Measurements from ENCODE around the gene CLPX. TPM values are rescaled to one million over a fixed set of nuclear protein-coding genes. Genes with fewer than 3 reads are reported as not detected.

CLPX gene
- total and polyA plus RNA-seq, 9 of the 15 experiments (the other 6 are each of a cell fraction or from before 2014, with no cell fraction given): 11.2 to 83.3 (median 51.3) TPM

- TF ChIP-seq NFE2 (IDR thresholded peaks at IDR 0.05; ENCODE audit: low read depth): no peak
- TF ChIP-seq EWSR1 (IDR thresholded peaks at IDR 0.05; ENCODE audit: borderline replicate concordance, low read depth, partially characterized antibody): no peak
- TF ChIP-seq ZMIZ1 (IDR thresholded peaks at IDR 0.05; ENCODE audit: low read depth in 2 of 2, low read length in 2 of 2): no peak
- TF ChIP-seq ERF (CRISPR knock-in tag; IDR thresholded peaks at IDR 0.05): no peak
- TF ChIP-seq NFIX (CRISPR knock-in tag; IDR thresholded peaks at IDR 0.05; ENCODE audit: low read depth): no peak
- TF ChIP-seq GATAD2B (IDR thresholded peaks at IDR 0.05; ENCODE audit: borderline replicate concordance): no peak
- no peak for TF ChIP-seq ZNF444 (CRISPR knock-in tag; IDR thresholded peaks at IDR 0.05)
- TF ChIP-seq NFATC3 (IDR thresholded peaks at IDR 0.05): peak; percentile 23; the same call in 1 of the 2 replicates
- no peak for TF ChIP-seq DPF2 (IDR thresholded peaks at IDR 0.05)
- no peak for TF ChIP-seq ATF3 (IDR thresholded peaks at IDR 0.05)
- TF ChIP-seq ATF3 (CRISPR knock-in tag; conservative IDR thresholded peaks at IDR 0.05): no peak
- TF ChIP-seq MBD1 (CRISPR knock-in tag; IDR thresholded peaks at IDR 0.05): no peak
- TF ChIP-seq MYBL2 (IDR thresholded peaks at IDR 0.05; ENCODE audit: low read depth): no peak
- no peak for TF ChIP-seq MYBL2 (CRISPR knock-in tag; IDR thresholded peaks at IDR 0.05; ENCODE audit: borderline replicate concordance)
- no peak for TF ChIP-seq HOXB6 (CRISPR knock-in tag; IDR thresholded peaks at IDR 0.05; ENCODE audit: borderline replicate concordance)
- no peak for TF ChIP-seq HMBOX1 (IDR thresholded peaks at IDR 0.05)
- no peak for TF ChIP-seq TCFL5 (CRISPR knock-in tag; conservative IDR thresholded peaks at IDR 0.05)
- no peak for TF ChIP-seq RBM25 (IDR thresholded peaks at IDR 0.05; ENCODE audit: low read depth, low read length, severe bottlenecking)
- TF ChIP-seq CTCF (IDR thresholded peaks at IDR 0.05 in 2 of 3, conservative IDR thresholded peaks at IDR 0.05 in 1 of 3; ENCODE audit: insufficient read depth in 2 of 3, low read depth in 1 of 3, low read length in 3 of 3): peak; percentile 86 to 94 (median 88)
- no peak for TF ChIP-seq ZNF174 (CRISPR knock-in tag; IDR thresholded peaks at IDR 0.05)
Observed at GRCh38 chr15:65189102-65189740, 4.1 kb upstream of the CLPX start (continued).

Data from K562 (cell line).